Ovary (tissue), 3 donors: ENCODE data around the gene TP73.

Experiments
- POLR2A ChIP-seq: fragments of 450-650 bp; IDR thresholded peaks from one replicate; pipeline ENCODE4 v1.6.1; 2017; ENCODE audit warnings: antibody characterized with exemption, mild to moderate bottlenecking, moderate library complexity
- TF ChIP-seq, protein P1 (sequence below), 3 donors: fragments of 450-650 bp in 2 of 3; fragments of 200-600 bp in 1 of 3; IDR thresholded peaks; one replicate each; pipeline versions ENCODE4 v1.5.1 to v1.8.0; 2016 to 2022; ENCODE audit warnings: antibody characterized with exemption in 3 of 3, mild to moderate bottlenecking in 1 of 3
- donor health status: DM: no; HTN: no; CAD: no.

DNA sequence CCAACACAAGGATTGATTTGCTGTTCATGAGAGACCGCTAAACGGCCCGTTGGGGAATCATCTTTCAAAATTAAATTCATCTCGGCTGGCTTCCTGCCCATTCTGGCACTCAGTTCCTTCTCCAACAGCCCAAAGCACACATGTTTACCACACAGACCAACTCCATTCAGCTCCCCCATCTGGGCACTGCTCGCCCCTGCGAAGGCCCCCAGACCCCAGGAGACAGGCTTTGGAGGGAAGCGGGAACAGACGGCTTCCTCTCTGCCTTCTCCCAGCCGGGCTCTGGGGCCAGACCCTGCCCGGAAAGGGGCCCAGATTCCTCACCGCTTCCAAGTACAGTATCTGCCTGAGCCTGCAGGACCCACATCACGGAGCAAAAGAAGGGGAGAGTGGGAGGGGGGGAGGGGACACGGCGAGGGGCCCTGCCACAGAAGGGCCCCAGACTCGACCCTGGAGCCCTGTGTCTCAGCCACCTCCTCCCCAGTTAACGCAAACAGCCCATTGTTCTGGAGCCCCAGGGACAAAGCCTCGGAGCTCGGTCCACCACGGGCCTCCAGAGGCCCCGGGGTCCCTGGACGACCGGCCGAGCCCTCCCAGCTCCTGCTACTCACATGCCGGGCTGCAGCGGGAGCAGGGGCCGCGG, 41.7 kb upstream of the TP73 start:
- TF ChIP-seq, protein P1, sequence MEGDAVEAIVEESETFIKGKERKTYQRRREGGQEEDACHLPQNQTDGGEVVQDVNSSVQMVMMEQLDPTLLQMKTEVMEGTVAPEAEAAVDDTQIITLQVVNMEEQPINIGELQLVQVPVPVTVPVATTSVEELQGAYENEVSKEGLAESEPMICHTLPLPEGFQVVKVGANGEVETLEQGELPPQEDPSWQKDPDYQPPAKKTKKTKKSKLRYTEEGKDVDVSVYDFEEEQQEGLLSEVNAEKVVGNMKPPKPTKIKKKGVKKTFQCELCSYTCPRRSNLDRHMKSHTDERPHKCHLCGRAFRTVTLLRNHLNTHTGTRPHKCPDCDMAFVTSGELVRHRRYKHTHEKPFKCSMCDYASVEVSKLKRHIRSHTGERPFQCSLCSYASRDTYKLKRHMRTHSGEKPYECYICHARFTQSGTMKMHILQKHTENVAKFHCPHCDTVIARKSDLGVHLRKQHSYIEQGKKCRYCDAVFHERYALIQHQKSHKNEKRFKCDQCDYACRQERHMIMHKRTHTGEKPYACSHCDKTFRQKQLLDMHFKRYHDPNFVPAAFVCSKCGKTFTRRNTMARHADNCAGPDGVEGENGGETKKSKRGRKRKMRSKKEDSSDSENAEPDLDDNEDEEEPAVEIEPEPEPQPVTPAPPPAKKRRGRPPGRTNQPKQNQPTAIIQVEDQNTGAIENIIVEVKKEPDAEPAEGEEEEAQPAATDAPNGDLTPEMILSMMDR (IDR thresholded peaks at IDR 0.05), result no peak
- no peak for TF ChIP-seq POLR2A
